ENCODE data around the gene LELP1. TPM values are rescaled to one million over a fixed set of nuclear protein-coding genes. Genes with fewer than 3 reads are reported as not detected.

LELP1 gene
- total and polyA plus RNA-seq, 2 of the 8 experiments (the other 6 are each of a cell fraction or from before 2014, with no cell fraction given): not detected

- no peak overlapping the region for H2BK120ac ChIP-seq (replicated peaks; ENCODE audit: low read depth, low read length)
- H2BK12ac ChIP-seq (ENCODE audit: low read depth, low read length): no peak overlapping the region
- H3K23me2 ChIP-seq (ENCODE audit: low read depth, low read length): peaks cover 8% of the 10 kb centered on the region; the same call in 1 of the 2 replicates
- WGBS, 2 experiments (ENCODE audit: extremely low coverage in 1 of 2, insufficient coverage in 1 of 2, insufficient read length in 1 of 2, insufficient replicate concordance in 2 of 2, low coverage in 1 of 2, low lambda C conversion rate in 2 of 2, missing lambda C conversion rate in 1 of 2): 69% methylated on average over 5 of the region's 5 CpGs; no CpG with 5 or more reads in 1 of the 2 experiments
- peaks cover 0 to 11% of the 10 kb centered on the region in 2 experiments; a peak in 2 of 4 replicates for H3K9me3 ChIP-seq (ENCODE audit: insufficient read depth in 2 of 2, low read depth in 1 of 2, low read length in 1 of 2)
- no peak overlapping the region for H2BK20ac ChIP-seq (ENCODE audit: low read length)
- no peak overlapping the region for H3K27ac ChIP-seq (ENCODE audit: low read depth, low read length)
- no peak overlapping the region for H2BK15ac ChIP-seq (ENCODE audit: low read length)
- H3K18ac ChIP-seq (ENCODE audit: extremely low read depth, low read length): no peak overlapping the region
- H2AK5ac ChIP-seq (ENCODE audit: low read depth, low read length): no peak overlapping the region
- H2AFZ ChIP-seq (ENCODE audit: low read length): no peak overlapping the region
- no peak for TF ChIP-seq RNF2 (IDR thresholded peaks at IDR 0.05; ENCODE audit: borderline replicate concordance, low read depth, low read length, missing control alignments, poor library complexity, severe bottlenecking)
- no peak for TF ChIP-seq JUND (IDR thresholded peaks at IDR 0.05; ENCODE audit: low read length)
- TF ChIP-seq SP4 (IDR thresholded peaks at IDR 0.05; ENCODE audit: low read length): no peak
- no peak for TF ChIP-seq EP300 (IDR thresholded peaks at IDR 0.05; ENCODE audit: borderline replicate concordance in 1 of 2, low read depth in 2 of 2, low read length in 2 of 2)
- no peak for TF ChIP-seq EGR1 (IDR thresholded peaks at IDR 0.05; ENCODE audit: borderline replicate concordance, low read depth, low read length)
- no peak for TF ChIP-seq SAP30 (IDR thresholded peaks at IDR 0.05; ENCODE audit: insufficient read depth, insufficient replicate concordance, low read length)
- no peak for TF ChIP-seq YY1 (IDR thresholded peaks at IDR 0.05; ENCODE audit: low read depth, low read length)
- TF ChIP-seq HDAC6 (IDR thresholded peaks at IDR 0.05; ENCODE audit: low read depth, low read length): no peak
- no peak for TF ChIP-seq MAFK (IDR thresholded peaks at IDR 0.05; ENCODE audit: low read depth, low read length)
- no peak for TF ChIP-seq E2F6 (IDR thresholded peaks at IDR 0.05)
- H3K4ac ChIP-seq (replicated peaks; ENCODE audit: insufficient read length, low read depth, low read length): no peak overlapping the region
- no peaks in the 10 kb centered on the region for H3K79me1 ChIP-seq (ENCODE audit: low read depth, low read length)
- H3K23ac ChIP-seq (ENCODE audit: insufficient read length): no peak overlapping the region
- FAIRE-seq (no peak), DNase-seq (ENCODE audit: low read depth in 1 of 2, low spot score in 2 of 2) (no peak)
- H3K79me2 ChIP-seq (ENCODE audit: control insufficient read depth in 1 of 2, insufficient read depth in 2 of 2, low read length in 2 of 2): no peaks in the 10 kb centered on the region
- H3K56ac ChIP-seq (replicated peaks; ENCODE audit: insufficient read length, low read depth, low read length): no peak overlapping the region
- no peak overlapping the region for H3K14ac ChIP-seq (ENCODE audit: insufficient read length)
- H3K9ac ChIP-seq (replicated peaks in 1 of 4; ENCODE audit: extremely low read depth in 1 of 4, low read depth in 3 of 4, low read length in 3 of 4): no peak overlapping the region
- H3K4me1 ChIP-seq (replicated peaks in 1 of 4; ENCODE audit: control insufficient read depth in 3 of 4, insufficient read depth in 4 of 4, low read length in 3 of 4): no peaks in the 10 kb centered on the region
- no peaks in the 10 kb centered on the region for H3K36me3 ChIP-seq (ENCODE audit: control insufficient read depth in 2 of 4, insufficient read depth in 4 of 4, low read length in 3 of 4)
- CTCF ChIA-PET (ENCODE audit: partially characterized antibody): interaction anchor here (1.1 to 3.1 kb wide), 3 partner anchors 20 to 573 kb away, joined by 3 to 10 read pairs (median 6); no protein-coding TSS in a partner anchor
- H2BK5ac ChIP-seq (ENCODE audit: low read depth, low read length): no peak overlapping the region
- H4K8ac ChIP-seq (ENCODE audit: extremely low read depth, insufficient read depth, low read length): no peak overlapping the region
- POLR2A ChIA-PET (ENCODE audit: partially characterized antibody): no interaction called here
- no peak overlapping the region for H4K91ac ChIP-seq (replicated peaks; ENCODE audit: insufficient read length, low read length)
- H3K4me2 ChIP-seq (ENCODE audit: insufficient read depth in 1 of 2, low read depth in 2 of 2, low read length in 2 of 2): no peak overlapping the region
- H3K4me3 ChIP-seq (ENCODE audit: extremely low read depth in 1 of 4, insufficient read depth in 2 of 4, low read depth in 3 of 4, low read length in 4 of 4): no peak overlapping the region
- no peaks in the 10 kb centered on the region for H3K27me3 ChIP-seq (replicated peaks in 1 of 4; ENCODE audit: control insufficient read depth in 3 of 4, extremely low read depth in 1 of 4, insufficient read depth in 3 of 4, low read length in 3 of 4)
- H4K5ac ChIP-seq (ENCODE audit: insufficient read length, low read depth, low read length): no peak overlapping the region
- no peaks in the 10 kb centered on the region for H4K20me1 ChIP-seq (replicated peaks in 1 of 2; ENCODE audit: control insufficient read depth in 1 of 2, insufficient read depth in 2 of 2, low read length in 2 of 2)
These were observed 45.1 kb downstream of the LELP1 start for GRCh38 chr1:153248176-153248879.

Measured in H1 (cell line).